ENCODE data around the gene MRPS11. TPM values are rescaled to one million over a fixed set of nuclear protein-coding genes. Genes with fewer than 3 reads are reported as not detected.

MRPS11 gene
- total and polyA plus RNA-seq, 10 of the 15 experiments (the other 5 are each of a cell fraction or from before 2014, with no cell fraction given), result 37.1 to 148 (median 68.7) TPM

- TF ChIP-seq SIX5 (IDR thresholded peaks at IDR 0.05; ENCODE audit: low read depth, low read length, severe bottlenecking), result no peak
- TF ChIP-seq JUND (IDR thresholded peaks at IDR 0.05; ENCODE audit: low read depth, low read length), result no peak
- TF ChIP-seq ESRRA (IDR thresholded peaks at IDR 0.05; ENCODE audit: low read length), result no peak
- no peak for TF ChIP-seq PAX8 (IDR thresholded peaks at IDR 0.05)
Measured at GRCh38 chr15:88513195-88513594, 45.7 kb downstream of the MRPS11 start (continued).

DNA sequence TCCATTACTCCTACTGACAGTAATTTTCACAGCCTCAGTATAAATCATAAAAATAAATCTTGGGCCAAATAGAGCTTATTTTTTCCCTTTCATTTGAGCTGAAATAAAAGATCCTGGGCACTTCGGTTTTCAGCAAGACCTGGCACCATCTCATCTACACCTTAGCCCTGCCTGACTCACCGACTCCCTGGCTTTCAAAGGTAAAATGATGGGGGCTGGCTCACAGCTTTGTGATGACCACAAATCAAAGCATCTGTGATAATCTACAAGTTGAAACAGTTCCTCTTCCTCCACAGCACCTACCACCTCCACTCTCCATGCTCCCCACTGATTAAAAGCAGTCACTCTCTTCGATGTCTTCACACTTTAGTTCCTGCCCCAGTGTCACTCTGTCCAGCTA is 51.4 kb downstream of the MRPS11 start:
- H3K4me2 ChIP-seq (ENCODE audit: control insufficient read depth, insufficient read depth), result no peak overlapping the region
- ChIA-PET POLR2A (no interaction called here), RAD21 (ENCODE audit: unreplicated experiment) (no interaction called here), CTCF (interaction anchor here (1.0 to 3.0 kb wide), 2 partner anchors 9 to 25 kb away, joined by 3 to 8 read pairs; no protein-coding TSS in a partner anchor), SMC1A (ENCODE audit: uncharacterized antibody, unreplicated experiment) (interaction anchor here (1.1 kb wide), 1 partner anchor 51 kb away, joined by 3 read pairs; the partner anchor contains the start of gene MRPS11)
- 95% methylated on average over 3 of the region's 3 CpGs for WGBS (ENCODE audit: insufficient coverage, insufficient replicate concordance, low lambda C conversion rate, missing lambda C conversion rate)
- H3K27me3 ChIP-seq (replicated peaks in 1 of 2; ENCODE audit: control insufficient read depth in 2 of 2, insufficient read depth in 2 of 2, low read length in 1 of 2), result no peaks in the 10 kb centered on the region
- no peak overlapping the region for H3K9ac ChIP-seq (ENCODE audit: control insufficient read depth, insufficient read depth, low read length)
- intact Hi-C loops (cut with micrococcal nuclease; ENCODE audit: unreplicated experiment), result no loop called here
- H3K27ac ChIP-seq (ENCODE audit: control insufficient read depth, insufficient read depth), result no peak overlapping the region
- in situ Hi-C loops (cut with MboI), result no loop called here
- H3K9me3 ChIP-seq (replicated peaks; ENCODE audit: control insufficient read depth, insufficient read depth, low read length), result no peaks in the 10 kb centered on the region
- no peaks in the 10 kb centered on the region for H3K4me1 ChIP-seq (ENCODE audit: control insufficient read depth, insufficient read depth, low read length)
- ATAC-seq (no peak), FAIRE-seq (no peak), DNase-seq (ENCODE audit: low read depth, low spot score) (no peak)
- H2AFZ ChIP-seq (ENCODE audit: control insufficient read depth, low read depth, low read length), result no peak overlapping the region
- H3K36me3 ChIP-seq (ENCODE audit: control insufficient read depth in 2 of 2, insufficient read depth in 2 of 2, low read length in 1 of 2), result no peaks in the 10 kb centered on the region
- no peaks in the 10 kb centered on the region for H4K20me1 ChIP-seq (ENCODE audit: control insufficient read depth, insufficient read depth)
- H3K4me3 ChIP-seq, result no peak overlapping the region
- no peaks in the 10 kb centered on the region for H3K79me2 ChIP-seq (ENCODE audit: control insufficient read depth, insufficient read depth, low read length)
- no TSS peak for BruUV-seq (replicated peaks)
- no peak for TF ChIP-seq HDAC2 (IDR thresholded peaks at IDR 0.05)
- TF ChIP-seq NBN (IDR thresholded peaks at IDR 0.05), result no peak
- TF ChIP-seq POLR2AphosphoS5 (IDR thresholded peaks at IDR 0.05; ENCODE audit: low read length), result no peak
- no peak for TF ChIP-seq TAF1 (IDR thresholded peaks at IDR 0.05; ENCODE audit: borderline replicate concordance, low read depth, low read length)
- no peak for TF ChIP-seq YBX1 (IDR thresholded peaks at IDR 0.05)
- no peak for TF ChIP-seq PAX5 (IDR thresholded peaks at IDR 0.05; ENCODE audit: borderline replicate concordance, low read depth, low read length)
- TF ChIP-seq BRCA1 (IDR thresholded peaks at IDR 0.05; ENCODE audit: low read depth, low read length), result no peak
- no peak for TF ChIP-seq CEBPB (IDR thresholded peaks at IDR 0.05; ENCODE audit: borderline replicate concordance in 1 of 2, low read depth in 2 of 2, low read length in 2 of 2)
- TF ChIP-seq, protein P1, sequence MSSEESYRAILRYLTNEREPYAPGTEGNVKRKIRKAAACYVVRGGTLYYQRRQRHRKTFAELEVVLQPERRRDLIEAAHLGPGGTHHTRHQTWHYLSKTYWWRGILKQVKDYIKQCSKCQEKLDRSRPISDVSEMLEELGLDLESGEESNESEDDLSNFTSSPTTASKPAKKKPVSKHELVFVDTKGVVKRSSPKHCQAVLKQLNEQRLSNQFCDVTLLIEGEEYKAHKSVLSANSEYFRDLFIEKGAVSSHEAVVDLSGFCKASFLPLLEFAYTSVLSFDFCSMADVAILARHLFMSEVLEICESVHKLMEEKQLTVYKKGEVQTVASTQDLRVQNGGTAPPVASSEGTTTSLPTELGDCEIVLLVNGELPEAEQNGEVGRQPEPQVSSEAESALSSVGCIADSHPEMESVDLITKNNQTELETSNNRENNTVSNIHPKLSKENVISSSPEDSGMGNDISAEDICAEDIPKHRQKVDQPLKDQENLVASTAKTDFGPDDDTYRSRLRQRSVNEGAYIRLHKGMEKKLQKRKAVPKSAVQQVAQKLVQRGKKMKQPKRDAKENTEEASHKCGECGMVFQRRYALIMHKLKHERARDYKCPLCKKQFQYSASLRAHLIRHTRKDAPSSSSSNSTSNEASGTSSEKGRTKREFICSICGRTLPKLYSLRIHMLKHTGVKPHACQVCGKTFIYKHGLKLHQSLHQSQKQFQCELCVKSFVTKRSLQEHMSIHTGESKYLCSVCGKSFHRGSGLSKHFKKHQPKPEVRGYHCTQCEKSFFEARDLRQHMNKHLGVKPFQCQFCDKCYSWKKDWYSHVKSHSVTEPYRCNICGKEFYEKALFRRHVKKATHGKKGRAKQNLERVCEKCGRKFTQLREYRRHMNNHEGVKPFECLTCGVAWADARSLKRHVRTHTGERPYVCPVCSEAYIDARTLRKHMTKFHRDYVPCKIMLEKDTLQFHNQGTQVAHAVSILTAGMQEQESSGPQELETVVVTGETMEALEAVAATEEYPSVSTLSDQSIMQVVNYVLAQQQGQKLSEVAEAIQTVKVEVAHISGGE (CRISPR knock-in tag; IDR thresholded peaks at IDR 0.05), result no peak
- TF ChIP-seq, protein P2, sequence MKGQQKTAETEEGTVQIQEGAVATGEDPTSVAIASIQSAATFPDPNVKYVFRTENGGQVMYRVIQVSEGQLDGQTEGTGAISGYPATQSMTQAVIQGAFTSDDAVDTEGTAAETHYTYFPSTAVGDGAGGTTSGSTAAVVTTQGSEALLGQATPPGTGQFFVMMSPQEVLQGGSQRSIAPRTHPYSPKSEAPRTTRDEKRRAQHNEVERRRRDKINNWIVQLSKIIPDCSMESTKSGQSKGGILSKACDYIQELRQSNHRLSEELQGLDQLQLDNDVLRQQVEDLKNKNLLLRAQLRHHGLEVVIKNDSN (IDR thresholded peaks at IDR 0.05; ENCODE audit: borderline replicate concordance, extremely low read length, insufficient read depth, low read depth, low read length), result no peak
- TF ChIP-seq JUNB (IDR thresholded peaks at IDR 0.05), result no peak
- no peak for TF ChIP-seq GABPA (IDR thresholded peaks at IDR 0.05; ENCODE audit: low read depth)
- no peak for TF ChIP-seq SKIL (IDR thresholded peaks at IDR 0.05; ENCODE audit: low read depth, poor library complexity, severe bottlenecking)
- TF ChIP-seq ZNF384 (IDR thresholded peaks at IDR 0.05; ENCODE audit: borderline replicate concordance, low read depth, low read length), result no peak
- TF ChIP-seq NRF1 (conservative IDR thresholded peaks at IDR 0.05; ENCODE audit: low read depth, low read length), result no peak
